ENCODE results near the gene HSPG2. TPM values are rescaled to one million over a fixed set of nuclear protein-coding genes. Genes with fewer than 3 reads are reported as not detected.
"Not testable (repeated sequence)": the region's sequence is repeated elsewhere in the genome, so short reads cannot be mapped to it uniquely, and the experiment has no call there.

The HSPG2 gene
- total RNA-seq, 1 donor from 2014 or later = 221 TPM

DNA sequence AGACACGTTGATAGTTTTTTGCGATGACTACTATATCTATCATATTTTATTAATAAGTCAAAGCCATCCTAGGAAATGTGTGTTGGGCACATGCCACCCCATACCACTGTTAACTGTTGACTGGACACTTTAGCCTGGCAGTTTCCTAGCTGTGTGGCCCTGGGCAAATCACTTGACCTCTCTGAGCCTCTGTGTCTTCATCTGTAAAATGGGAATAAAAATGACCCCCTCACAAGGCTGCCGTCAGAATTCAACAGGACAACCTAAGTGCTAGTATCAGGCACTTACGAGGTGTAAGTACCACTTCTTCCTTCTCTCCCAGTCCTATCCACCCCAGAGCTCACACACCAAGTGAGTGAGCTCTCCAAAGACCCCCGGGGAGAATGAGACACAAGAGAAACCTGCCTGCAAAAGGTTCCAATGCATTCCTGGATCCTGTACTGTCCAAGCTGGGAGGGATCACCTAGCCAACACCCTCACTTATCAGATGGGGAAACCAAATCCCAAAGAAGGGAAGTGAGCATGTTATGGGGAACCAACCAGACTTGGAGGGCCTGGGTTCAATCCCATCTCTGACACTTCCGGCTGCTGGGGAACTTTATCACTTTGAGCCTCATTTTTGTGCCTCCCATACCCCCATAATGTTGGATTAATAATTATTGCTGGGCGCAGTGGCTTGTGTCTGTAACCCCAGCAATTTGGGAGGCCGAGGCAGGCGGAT lies 24.9 kb downstream of the HSPG2 start:
- TF ChIP-seq, protein P1, sequence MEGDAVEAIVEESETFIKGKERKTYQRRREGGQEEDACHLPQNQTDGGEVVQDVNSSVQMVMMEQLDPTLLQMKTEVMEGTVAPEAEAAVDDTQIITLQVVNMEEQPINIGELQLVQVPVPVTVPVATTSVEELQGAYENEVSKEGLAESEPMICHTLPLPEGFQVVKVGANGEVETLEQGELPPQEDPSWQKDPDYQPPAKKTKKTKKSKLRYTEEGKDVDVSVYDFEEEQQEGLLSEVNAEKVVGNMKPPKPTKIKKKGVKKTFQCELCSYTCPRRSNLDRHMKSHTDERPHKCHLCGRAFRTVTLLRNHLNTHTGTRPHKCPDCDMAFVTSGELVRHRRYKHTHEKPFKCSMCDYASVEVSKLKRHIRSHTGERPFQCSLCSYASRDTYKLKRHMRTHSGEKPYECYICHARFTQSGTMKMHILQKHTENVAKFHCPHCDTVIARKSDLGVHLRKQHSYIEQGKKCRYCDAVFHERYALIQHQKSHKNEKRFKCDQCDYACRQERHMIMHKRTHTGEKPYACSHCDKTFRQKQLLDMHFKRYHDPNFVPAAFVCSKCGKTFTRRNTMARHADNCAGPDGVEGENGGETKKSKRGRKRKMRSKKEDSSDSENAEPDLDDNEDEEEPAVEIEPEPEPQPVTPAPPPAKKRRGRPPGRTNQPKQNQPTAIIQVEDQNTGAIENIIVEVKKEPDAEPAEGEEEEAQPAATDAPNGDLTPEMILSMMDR (IDR thresholded peaks at IDR 0.05; ENCODE audit: unreplicated experiment) = no peak
- peaks cover 29% of the 10 kb centered on the region for H3K4me1 Mint-ChIP-seq

DNA sequence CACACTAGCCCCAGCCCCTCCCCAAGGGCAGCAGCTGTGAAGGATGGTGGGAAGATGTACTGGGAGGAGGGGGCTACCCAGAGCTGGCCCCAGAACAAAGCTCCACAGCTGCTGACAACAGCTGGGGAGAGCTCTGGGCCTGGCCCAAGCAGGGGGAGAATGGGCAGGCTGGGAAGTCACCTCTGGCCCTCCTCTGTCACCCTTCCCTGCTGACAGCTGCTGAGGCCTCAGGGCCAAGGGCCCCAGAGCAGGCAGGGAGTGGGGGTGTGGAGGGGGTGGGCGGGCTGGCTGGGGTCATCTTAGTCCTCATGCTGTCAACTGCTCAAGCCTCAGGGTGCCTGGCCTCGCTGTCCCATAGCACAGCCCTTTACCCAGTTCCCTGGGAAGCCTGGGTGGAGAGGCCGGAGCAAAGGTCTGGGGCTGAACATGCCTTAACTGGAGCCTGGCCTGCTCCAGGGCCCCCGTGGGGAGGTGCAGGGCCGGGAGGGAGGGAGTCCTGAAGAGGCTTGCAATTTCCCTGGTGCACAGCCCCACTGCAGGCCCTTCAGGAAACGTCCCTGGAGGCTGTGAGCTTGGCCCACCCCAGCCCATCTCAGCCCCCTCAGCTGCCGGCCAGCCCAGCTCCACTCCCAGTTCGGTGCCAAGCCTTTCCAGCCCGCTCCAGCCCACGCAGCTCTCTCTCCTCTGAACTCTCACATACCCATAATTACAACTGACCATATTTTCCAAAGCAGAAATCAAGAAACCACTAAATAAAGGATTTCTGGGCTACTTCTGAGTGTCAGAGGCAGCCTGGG lies 25.7 kb downstream of the HSPG2 start:
- no peaks in the 10 kb centered on the region for H3K27me3 Mint-ChIP-seq (ENCODE audit: low read depth)
- H3K36me3 Mint-ChIP-seq = no peaks in the 10 kb centered on the region
- DNase-seq (ENCODE audit: low spot score in 2 of 2, unreplicated experiment in 2 of 2) = no peak
- peaks cover 26% of the 10 kb centered on the region for H3K4me1 Mint-ChIP-seq
- TF ChIP-seq, protein P1 (IDR thresholded peaks at IDR 0.05; ENCODE audit: unreplicated experiment) = no peak
- H3K27ac Mint-ChIP-seq = peak overlapping the region; percentile 88
- no peak overlapping the region for H3K4me3 Mint-ChIP-seq
- H3K9me3 Mint-ChIP-seq = no peaks in the 10 kb centered on the region

More for the DNA sequence above, 24.9 kb downstream of the HSPG2 start:
- Mint-ChIP-seq H3K27me3 (ENCODE audit: low read depth) (no peaks in the 10 kb centered on the region), H3K36me3 (peaks cover 3% of the 10 kb centered on the region), H3K27ac (peak overlapping the region; percentile 34), H3K9me3 (no peaks in the 10 kb centered on the region), H3K4me3 (no peak overlapping the region)
- DNase-seq (ENCODE audit: low spot score in 2 of 2, unreplicated experiment in 2 of 2) = no peak

DNA sequence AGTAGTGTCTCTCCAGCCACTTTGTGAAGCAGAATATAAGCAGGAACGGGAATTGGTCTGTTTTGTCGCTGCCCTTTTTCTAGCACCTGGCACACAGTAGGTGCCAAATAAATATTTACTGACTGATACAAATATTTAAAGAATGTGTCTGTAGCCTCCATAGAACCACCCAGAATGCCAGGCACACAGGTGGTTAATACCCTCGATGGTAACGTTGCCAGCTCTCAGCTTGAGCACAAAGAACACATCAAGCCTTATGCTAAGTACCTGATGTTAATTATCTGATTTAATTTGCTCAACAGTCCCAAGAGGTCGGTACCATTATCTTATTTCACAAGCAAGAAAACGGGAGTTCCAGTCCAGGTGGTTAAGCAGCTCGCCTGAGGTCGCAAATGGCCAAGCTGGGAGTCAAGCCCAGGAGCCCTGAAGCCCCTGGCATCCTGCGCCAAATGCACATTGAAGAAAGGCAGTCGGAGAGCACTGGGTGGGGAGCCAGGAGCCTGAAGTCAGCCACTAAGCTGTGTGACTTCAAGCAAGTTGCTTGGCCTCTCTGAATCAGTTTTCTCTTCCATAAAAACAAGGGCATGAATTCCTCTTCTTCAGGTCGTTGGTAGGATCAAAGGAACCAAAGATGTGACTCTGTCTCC lies 26.4 kb downstream of the HSPG2 start:
- no peak for DNase-seq (ENCODE audit: low spot score in 2 of 2, unreplicated experiment in 2 of 2)
- peak overlapping the region; percentile 88 for H3K27ac Mint-ChIP-seq
- H3K27me3 Mint-ChIP-seq (ENCODE audit: low read depth) = no peaks in the 10 kb centered on the region
- TF ChIP-seq, protein P1 (IDR thresholded peaks at IDR 0.05; ENCODE audit: unreplicated experiment) = no peak
- H3K9me3 Mint-ChIP-seq = no peaks in the 10 kb centered on the region
- H3K36me3 Mint-ChIP-seq = no peaks in the 10 kb centered on the region
- peaks cover 26% of the 10 kb centered on the region for H3K4me1 Mint-ChIP-seq
- no peak overlapping the region for H3K4me3 Mint-ChIP-seq

DNA sequence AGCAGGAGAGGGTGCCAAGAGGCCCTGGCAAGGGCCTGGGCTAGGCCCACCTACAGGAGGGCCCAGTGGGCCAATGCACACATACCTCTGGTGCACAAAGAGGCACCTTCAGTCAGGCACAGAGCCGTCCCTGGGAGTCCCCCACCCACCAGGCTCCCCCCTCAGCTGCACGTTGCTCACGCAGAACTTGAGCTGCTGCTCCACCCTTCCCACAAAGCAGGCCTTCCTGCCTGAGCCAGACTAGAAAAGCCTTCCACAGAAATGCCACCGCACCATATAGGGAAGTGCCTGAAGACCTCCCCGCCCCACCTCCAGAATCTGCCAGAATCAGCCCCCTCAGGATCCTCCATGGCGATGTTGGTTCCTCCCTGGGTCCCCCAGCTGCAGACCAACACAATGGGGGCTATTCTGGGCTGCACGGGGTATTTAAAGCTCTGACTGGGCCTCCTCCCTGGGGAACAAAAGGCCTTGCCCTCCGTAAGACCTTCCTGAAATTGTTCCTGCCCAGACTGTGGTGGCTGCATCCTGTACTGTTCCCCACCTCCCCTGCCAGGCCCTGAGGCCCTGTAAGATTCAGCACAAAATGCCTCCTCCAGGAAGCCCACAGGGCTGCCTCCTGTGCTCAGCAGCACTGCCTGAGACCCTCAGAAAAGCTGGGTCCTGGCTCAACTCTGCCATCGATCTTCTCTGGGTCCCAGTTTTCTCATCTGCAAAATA lies 27.2 kb downstream of the HSPG2 start:
- Mint-ChIP-seq H3K36me3 (no peaks in the 10 kb centered on the region), H3K27ac (peak overlapping the region; percentile 88), H3K4me1 (peaks cover 22% of the 10 kb centered on the region), H3K9me3 (no peaks in the 10 kb centered on the region), H3K27me3 (ENCODE audit: low read depth) (no peaks in the 10 kb centered on the region), H3K4me3 (no peak overlapping the region)
- TF ChIP-seq, protein P1 (IDR thresholded peaks at IDR 0.05; ENCODE audit: unreplicated experiment) = no peak
- DNase-seq (ENCODE audit: low spot score in 2 of 2, unreplicated experiment in 2 of 2) = no peak

DNA sequence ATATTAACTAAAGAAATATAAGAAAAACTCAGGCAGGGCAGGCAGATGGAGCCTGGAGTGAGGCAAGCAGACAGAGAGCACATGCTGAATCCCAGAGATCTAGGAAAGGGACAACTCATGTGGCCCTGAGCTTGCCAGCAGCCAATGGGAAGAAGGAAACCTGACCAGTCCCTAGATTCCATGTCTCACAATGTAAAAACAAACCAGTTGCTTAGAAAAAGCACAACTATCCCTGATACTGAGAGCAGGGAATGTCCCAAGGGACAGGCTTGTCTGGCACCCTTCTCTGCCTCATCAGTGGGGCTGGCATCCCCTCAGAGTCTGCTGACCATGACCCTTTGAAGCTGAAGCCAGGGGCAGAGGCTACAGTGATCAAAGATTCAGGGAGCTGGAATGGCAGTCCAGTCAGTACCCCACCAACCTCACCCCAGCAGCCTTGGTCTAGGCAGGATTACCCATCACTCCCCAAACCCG lies 27.8 kb downstream of the HSPG2 start:
- Mint-ChIP-seq H3K9me3 (no peaks in the 10 kb centered on the region), H3K36me3 (no peaks in the 10 kb centered on the region), H3K27me3 (ENCODE audit: low read depth) (no peaks in the 10 kb centered on the region), H3K27ac (peak overlapping the region; percentile 88), H3K4me3 (no peak overlapping the region), H3K4me1 (peaks cover 22% of the 10 kb centered on the region)
- DNase-seq (ENCODE audit: low spot score in 2 of 2, unreplicated experiment in 2 of 2) = no peak
- TF ChIP-seq, protein P1 (IDR thresholded peaks at IDR 0.05; ENCODE audit: unreplicated experiment) = no peak

DNA sequence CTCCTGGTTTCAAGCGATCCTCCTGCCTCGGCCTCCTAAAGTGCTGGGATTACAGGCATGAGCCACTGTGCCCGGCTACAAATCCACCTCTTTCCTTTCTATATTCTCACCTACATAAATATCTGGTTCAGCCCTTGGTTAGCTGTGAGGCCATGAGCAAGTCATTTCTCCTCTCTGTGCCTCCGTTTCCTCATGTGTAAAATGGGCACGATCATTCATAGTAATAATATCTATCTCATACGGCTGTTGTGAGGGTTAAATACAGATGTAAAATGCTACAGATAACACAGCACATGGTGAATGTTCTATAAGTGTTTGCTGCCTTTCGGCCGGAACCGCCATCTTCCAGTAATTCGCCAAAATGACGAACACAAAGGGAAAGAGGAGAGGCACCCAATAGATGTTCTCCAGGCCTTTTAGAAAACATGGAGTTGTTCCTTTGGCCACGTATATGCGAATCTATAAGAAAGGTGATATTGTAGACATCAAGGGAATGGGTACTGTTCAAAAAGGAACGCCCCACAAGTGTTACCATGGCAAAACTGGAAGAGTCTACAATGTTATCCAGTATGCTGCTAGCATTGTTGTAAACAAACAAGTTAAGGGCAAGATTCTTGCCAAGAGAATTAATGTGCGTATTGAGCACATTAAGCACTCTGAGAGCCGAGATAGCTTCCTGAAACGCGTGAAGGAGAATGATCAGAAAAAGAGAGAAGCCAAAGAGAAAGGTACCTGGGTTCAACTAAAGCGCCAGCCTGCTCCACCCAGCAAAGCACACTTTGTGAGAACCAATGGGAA lies 29.2 kb downstream of the HSPG2 start:
- not testable (repeated sequence) for H3K27me3 Mint-ChIP-seq (ENCODE audit: low read depth); H3K36me3 Mint-ChIP-seq; H3K27ac Mint-ChIP-seq; H3K4me3 Mint-ChIP-seq; DNase-seq (ENCODE audit: low spot score in 2 of 2, unreplicated experiment in 2 of 2); H3K9me3 Mint-ChIP-seq
- peaks cover 22% of the 10 kb centered on the region for H3K4me1 Mint-ChIP-seq

Data from mesothelial cell of epicardium (in vitro differentiated cells).